ENCODE data around the gene DOC2B.
A peak's percentile ranks its signal among the peaks of the same experiment; 100 is the strongest.

The DOC2B gene

DNA sequence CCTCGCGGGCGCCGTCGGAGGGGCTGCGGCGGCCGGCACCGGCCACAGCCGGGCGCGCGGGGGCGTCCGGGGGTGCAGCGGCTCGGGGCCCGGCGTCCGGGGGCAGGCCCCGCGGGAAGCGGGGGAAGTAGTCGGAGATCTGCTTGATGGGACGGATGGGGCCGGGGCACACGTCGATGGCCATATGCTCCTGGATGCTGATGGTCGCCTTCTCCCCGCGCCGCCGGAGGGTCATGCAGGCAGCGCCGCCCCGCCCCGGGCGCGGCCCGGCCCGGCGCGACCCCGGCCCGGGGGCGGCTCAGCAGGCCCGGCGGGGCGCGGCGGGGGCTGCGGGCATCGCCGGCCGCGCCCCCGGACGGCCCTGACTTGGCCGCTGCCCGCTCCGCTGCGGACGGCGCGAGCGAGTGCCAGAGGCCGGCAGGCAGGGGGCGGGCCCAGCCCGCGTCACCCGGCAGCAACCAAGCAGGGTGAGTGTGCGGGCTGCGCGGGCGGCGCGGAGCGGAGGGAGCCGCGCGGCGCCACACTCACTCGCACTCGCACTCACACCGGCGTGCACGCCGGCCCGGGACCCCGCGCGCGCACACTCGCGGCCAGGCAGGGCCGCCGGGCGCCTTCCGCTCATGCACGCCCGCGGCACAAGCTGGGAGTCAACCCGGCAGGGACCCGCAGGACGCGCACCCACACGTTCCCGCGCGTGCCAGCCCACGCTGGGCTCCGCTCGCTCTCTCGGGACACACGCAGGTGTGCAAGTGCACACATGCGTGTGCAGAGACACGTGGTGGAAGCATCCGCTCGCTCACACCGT lies at the start of gene DOC2B:
TSS of gene DOC2B (minus strand) at position 406 of the 805 bp plus-strand sequence. CDS start at position 235, 171 bp downstream.
- no peak within 1 kb of the TSS for H3K4me2 ChIP-seq
- no peak within 1 kb of the TSS for H3K9ac ChIP-seq
- H4K20me1 ChIP-seq = no peaks in the 10 kb centered on the region
- H3K9me3 ChIP-seq = no peaks in the 10 kb centered on the region
- no peak for TF ChIP-seq Cebpa-rat (IDR thresholded peaks at IDR 0.05)
- 0 out of 2 replicates have a peak, but pooled peaks cover 5% of the 10 kb centered on the region for H3K27me3 ChIP-seq
- no peaks in the 10 kb centered on the region for H3K36me3 ChIP-seq
- no peak within 1 kb of the TSS for H3K4me3 ChIP-seq
- no peak within 1 kb of the TSS for H3K27ac ChIP-seq
- no peaks in the 10 kb centered on the region for H3K4me1 ChIP-seq

GRCh38 chr17:230395-230770 lies 48.9 kb upstream of the DOC2B start:
- Histone ChIP-seq H3K4me1 (peaks cover 90% of the 10 kb centered on the region), H3K4me3 (no peak overlapping the region), H4K20me1 (peaks cover 15% of the 10 kb centered on the region; the same call in 1 of the 2 replicates), H3K4me2 (peak overlapping the region; percentile 88), H3K27me3 (no peaks in the 10 kb centered on the region), H3K36me3 (no peaks in the 10 kb centered on the region; the same call in 1 of the 2 replicates), H3K27ac (peak overlapping the region; percentile 72), H3K9ac (peak overlapping the region; percentile 66), H3K9me3 (no peaks in the 10 kb centered on the region)
- TF ChIP-seq Cebpa-rat (IDR thresholded peaks at IDR 0.05) = no peak

- TF ChIP-seq Cebpa-rat (IDR thresholded peaks at IDR 0.05) = no peak
- peak overlapping the region; percentile 66; the same call in 1 of the 2 replicates for H3K9ac ChIP-seq
- H3K36me3 ChIP-seq = no peaks in the 10 kb centered on the region; the same call in 1 of the 2 replicates
- no peaks in the 10 kb centered on the region for H3K9me3 ChIP-seq
- peak overlapping the region; percentile 72 for H3K27ac ChIP-seq
- H4K20me1 ChIP-seq = peaks cover 15% of the 10 kb centered on the region; the same call in 1 of the 2 replicates
- H3K4me2 ChIP-seq = peak overlapping the region; percentile 88
- peaks cover 85% of the 10 kb centered on the region for H3K4me1 ChIP-seq
- no peak overlapping the region for H3K4me3 ChIP-seq
- no peaks in the 10 kb centered on the region for H3K27me3 ChIP-seq
These were observed 48.4 kb upstream of the DOC2B start for GRCh38 chr17:229709-230394.

GRCh38 chr17:228951-229708 lies 47.7 kb upstream of the DOC2B start:
- H3K4me3 ChIP-seq = no peak overlapping the region
- peaks cover 15% of the 10 kb centered on the region; the same call in 1 of the 2 replicates for H4K20me1 ChIP-seq
- H3K4me2 ChIP-seq = peak overlapping the region; percentile 88
- peaks cover 81% of the 10 kb centered on the region for H3K4me1 ChIP-seq
- H3K27ac ChIP-seq = peak overlapping the region; percentile 72
- H3K36me3 ChIP-seq = no peaks in the 10 kb centered on the region; the same call in 1 of the 2 replicates
- TF ChIP-seq Cebpa-rat (IDR thresholded peaks at IDR 0.05) = no peak
- peak overlapping the region; percentile 66; the same call in 1 of the 2 replicates for H3K9ac ChIP-seq
- no peaks in the 10 kb centered on the region for H3K27me3 ChIP-seq
- H3K9me3 ChIP-seq = no peaks in the 10 kb centered on the region

- Histone ChIP-seq H3K9me3 (no peaks in the 10 kb centered on the region), H3K36me3 (no peaks in the 10 kb centered on the region; the same call in 1 of the 2 replicates), H4K20me1 (peaks cover 15% of the 10 kb centered on the region; the same call in 1 of the 2 replicates), H3K27me3 (no peaks in the 10 kb centered on the region), H3K4me3 (no peak overlapping the region), H3K4me1 (peaks cover 83% of the 10 kb centered on the region), H3K9ac (peak overlapping the region; percentile 26; the same call in 1 of the 2 replicates), H3K27ac (peak overlapping the region; percentile 72), H3K4me2 (peak overlapping the region; percentile 88)
- no peak for TF ChIP-seq Cebpa-rat (IDR thresholded peaks at IDR 0.05)
These were observed 46.6 kb upstream of the DOC2B start for GRCh38 chr17:227946-228615.

DNA sequence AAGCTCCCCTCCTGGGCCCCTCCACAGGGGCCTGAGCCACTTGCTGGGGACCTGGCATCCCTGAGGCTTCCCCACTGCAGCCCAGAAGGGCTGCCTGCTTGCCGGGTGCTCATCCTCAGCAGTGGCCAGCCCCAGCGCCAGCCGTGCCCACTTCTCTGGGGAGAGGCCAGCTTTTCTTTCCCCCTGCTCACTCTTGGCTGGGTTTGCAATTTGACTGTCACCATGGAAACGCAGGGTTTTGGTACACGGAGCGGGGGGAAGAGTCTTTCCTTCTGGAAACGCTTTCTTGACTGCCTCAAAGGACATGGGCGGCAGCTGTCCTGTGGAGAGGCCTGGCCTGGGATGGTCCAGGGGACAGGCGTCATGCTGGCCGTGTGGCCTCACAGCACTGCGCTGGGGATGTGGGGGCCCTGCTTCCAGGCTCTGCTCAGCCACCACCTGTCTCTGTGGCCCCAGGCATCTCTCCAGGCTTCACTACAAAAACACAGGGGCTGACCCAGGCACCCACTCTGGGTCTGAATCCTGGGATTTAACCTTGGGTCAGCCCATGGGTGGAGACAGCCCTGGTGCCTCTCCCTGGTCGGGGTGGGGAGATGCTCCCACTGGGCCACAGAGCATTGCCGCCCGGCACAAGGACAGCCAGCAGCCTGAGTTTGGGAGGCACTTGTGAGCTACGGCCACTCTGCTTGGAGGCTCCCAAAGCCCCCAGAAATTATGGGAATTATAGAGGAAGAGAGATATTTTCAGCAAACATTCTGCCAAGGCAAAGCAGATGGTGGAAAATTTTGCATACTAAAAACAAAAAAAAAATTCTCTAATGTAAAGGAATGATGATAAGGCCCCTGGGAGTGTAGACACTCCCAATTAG lies 45.9 kb upstream of the DOC2B start:
- no peak for TF ChIP-seq Cebpa-rat (IDR thresholded peaks at IDR 0.05)

GRCh38 chr17:226108-227077 lies 44.9 kb upstream of the DOC2B start:
- H3K4me3 ChIP-seq = no peak overlapping the region
- 0 out of 2 replicates have a peak overlapping the region, but pooled peaks have one; percentile 72 for H3K27ac ChIP-seq
- H3K9me3 ChIP-seq = no peaks in the 10 kb centered on the region
- no peak for TF ChIP-seq Cebpa-rat (IDR thresholded peaks at IDR 0.05)
- H3K27me3 ChIP-seq = no peaks in the 10 kb centered on the region
- H3K4me1 ChIP-seq = peaks cover 66% of the 10 kb centered on the region
- H4K20me1 ChIP-seq = peaks cover 5% of the 10 kb centered on the region; the same call in 1 of the 2 replicates
- no peak overlapping the region for H3K9ac ChIP-seq
- H3K36me3 ChIP-seq = no peaks in the 10 kb centered on the region; the same call in 1 of the 2 replicates
- H3K4me2 ChIP-seq = peak overlapping the region; percentile 88

More for the DNA sequence above, 45.9 kb upstream of the DOC2B start:
- Histone ChIP-seq H3K27me3 (no peaks in the 10 kb centered on the region), H3K27ac (peak overlapping the region; percentile 72), H3K9ac (peak overlapping the region; percentile 26), H3K4me3 (no peak overlapping the region), H3K4me1 (peaks cover 76% of the 10 kb centered on the region), H3K4me2 (peak overlapping the region; percentile 88), H4K20me1 (peaks cover 14% of the 10 kb centered on the region; the same call in 1 of the 2 replicates), H3K36me3 (no peaks in the 10 kb centered on the region; the same call in 1 of the 2 replicates), H3K9me3 (no peaks in the 10 kb centered on the region)

Data from BLaER1 (cell line).